Upper lobe of right lung (tissue), 1 donor: ENCODE results near the gene CWH43. TPM values are rescaled to one million over a fixed set of nuclear protein-coding genes. Genes with fewer than 3 reads are reported as not detected.

Experiments used
- ATAC-seq: fragments of 200-7000 bp; cut with Tn5 transposase; one replicate; pipeline ENCODE4 v1.9.1; 2020; ENCODE audit warnings: mild to moderate bottlenecking, moderate library complexity
- DNase-seq: peaks from one replicate; pipeline ENCODE4 v3.0.0-alpha.2; 2020
- H3K27ac ChIP-seq: fragments of 200-600 bp; one replicate; pipeline ENCODE4 v1.8.0; 2022
- H3K27me3 ChIP-seq: fragments of 200-600 bp; one replicate; pipeline ENCODE4 v1.8.0; 2022; ENCODE audit warnings: mild to moderate bottlenecking
- H3K36me3 ChIP-seq: fragments of 200-600 bp; one replicate; pipeline ENCODE4 v1.8.0; 2022
- H3K4me1 ChIP-seq: fragments of 200-600 bp; one replicate; pipeline ENCODE4 v1.8.0; 2022
- H3K4me3 ChIP-seq: fragments of 200-600 bp; one replicate; pipeline ENCODE4 v1.8.0; 2022; ENCODE audit warnings: mild to moderate bottlenecking
- H3K9me3 ChIP-seq: fragments of 200-600 bp; one replicate; pipeline ENCODE4 v1.8.0; 2022
- CTCF ChIP-seq: fragments of 200-600 bp; IDR thresholded peaks from one replicate; pipeline ENCODE4 v1.8.0; 2022; ENCODE audit warnings: antibody characterized with exemption
- intact Hi-C: fragments of 100-400 bp; cut with DNase I; formaldehyde crosslinking; loops from one replicate; pipeline ENCODE4 v1.11.0; 2022
- total RNA-seq: library from RNA; stranded (reverse); fragmentation: NEBNext Ultra II Directional; extraction: Animal tissue kit (Norgen Biotek cat#: 25700); gene quantifications from one replicate; pipeline ENCODE4 v1.2.1, GENCODE V29; 2021
- donor health status: DM: no; HTN: yes; CAD: no; lungs with severe emphysema.

CWH43 gene
- total RNA-seq, 1 donor from 2014 or later, result not detected

- Histone ChIP-seq H3K4me1 (no peaks in the 10 kb centered on the region), H3K27ac (no peak overlapping the region), H3K27me3 (peaks cover 36% of the 10 kb centered on the region), H3K9me3 (no peaks in the 10 kb centered on the region), H3K4me3 (no peak overlapping the region), H3K36me3 (no peaks in the 10 kb centered on the region)
- DNase-seq (no peak), ATAC-seq (no peak)
- intact Hi-C loops, result no loop called here
- TF ChIP-seq CTCF, result no peak
Observed at GRCh38 chr4:48989461-48990203, 3.6 kb downstream of the CWH43 start.

DNA sequence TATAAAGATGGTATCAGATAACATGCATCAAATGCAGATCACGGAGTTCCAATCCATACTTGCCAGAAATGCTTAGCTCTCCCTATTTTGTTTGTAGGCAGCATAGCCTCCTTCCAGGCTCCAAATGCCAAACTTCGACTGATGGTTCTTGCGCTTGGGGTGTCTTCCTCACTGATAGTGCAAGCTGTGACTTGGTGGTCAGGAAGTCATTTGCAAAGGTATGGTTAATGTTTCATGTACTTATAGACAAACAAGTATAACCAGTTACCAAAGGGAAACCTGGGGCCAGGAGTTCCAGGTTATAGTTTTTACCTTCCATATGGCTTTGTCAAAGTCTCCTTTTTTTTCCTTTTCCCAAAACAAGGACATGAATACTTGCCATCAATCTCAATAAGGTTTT, 5.3 kb downstream of the CWH43 start:
- Histone ChIP-seq H3K27me3 (peaks cover 18% of the 10 kb centered on the region), H3K36me3 (no peaks in the 10 kb centered on the region), H3K4me1 (no peaks in the 10 kb centered on the region), H3K4me3 (no peak overlapping the region), H3K27ac (no peak overlapping the region), H3K9me3 (no peaks in the 10 kb centered on the region)
- no peak for DNase-seq
- no peak for ATAC-seq
- no peak for TF ChIP-seq CTCF
- intact Hi-C loops, result no loop called here

DNA sequence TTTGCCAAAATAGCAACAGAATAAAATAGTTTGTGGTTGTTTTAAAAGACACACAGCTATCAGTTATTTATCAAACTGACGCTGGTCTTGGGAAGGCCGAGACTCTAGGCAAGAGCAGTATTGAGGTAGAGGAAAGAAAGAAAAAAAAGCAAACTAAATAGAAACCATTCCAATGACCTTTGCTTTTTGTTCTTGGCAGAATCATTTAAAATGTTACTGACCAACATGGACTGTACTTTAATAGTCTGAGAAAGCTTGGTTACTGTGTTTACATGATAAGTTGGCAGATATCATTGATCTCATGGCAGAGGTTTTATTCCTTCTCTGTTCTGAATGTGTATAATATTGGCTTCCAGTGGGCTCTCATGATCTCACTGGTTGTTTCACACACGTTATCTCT, 11.9 kb downstream of the CWH43 start:
- DNase-seq (no peak), ATAC-seq (no peak)
- Histone ChIP-seq H3K9me3 (no peaks in the 10 kb centered on the region), H3K36me3 (no peaks in the 10 kb centered on the region), H3K4me3 (no peak overlapping the region), H3K4me1 (no peaks in the 10 kb centered on the region), H3K27ac (no peak overlapping the region), H3K27me3 (no peaks in the 10 kb centered on the region)
- intact Hi-C loops, result no loop called here
- TF ChIP-seq CTCF, result no peak

DNA sequence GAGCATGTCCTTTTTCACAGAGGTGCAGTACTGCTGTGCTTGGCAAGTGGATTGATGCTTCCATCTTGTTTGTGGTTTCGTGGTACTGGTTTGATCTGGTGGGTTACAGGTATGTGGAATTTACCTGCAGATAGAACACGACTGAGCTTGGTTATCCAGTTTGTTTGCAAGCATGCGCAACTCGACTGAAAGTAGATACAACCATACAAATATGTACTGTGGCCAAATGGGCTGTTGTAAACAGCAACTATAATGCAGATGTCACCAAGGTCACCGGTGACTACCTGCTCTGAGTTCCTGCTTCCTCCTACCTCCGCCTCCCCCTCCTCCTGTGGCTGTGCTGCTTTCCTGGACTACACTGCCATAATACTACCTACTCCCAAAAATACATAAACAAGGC, 12.4 kb downstream of the CWH43 start:
- DNase-seq, result no peak
- no peaks in the 10 kb centered on the region for H3K4me1 ChIP-seq
- H3K9me3 ChIP-seq, result no peaks in the 10 kb centered on the region
- H3K4me3 ChIP-seq, result no peak overlapping the region
- H3K27me3 ChIP-seq, result no peaks in the 10 kb centered on the region
- intact Hi-C loops, result no loop called here
- no peaks in the 10 kb centered on the region for H3K36me3 ChIP-seq
- no peak for TF ChIP-seq CTCF
- no peak overlapping the region for H3K27ac ChIP-seq
- no peak for ATAC-seq

DNA sequence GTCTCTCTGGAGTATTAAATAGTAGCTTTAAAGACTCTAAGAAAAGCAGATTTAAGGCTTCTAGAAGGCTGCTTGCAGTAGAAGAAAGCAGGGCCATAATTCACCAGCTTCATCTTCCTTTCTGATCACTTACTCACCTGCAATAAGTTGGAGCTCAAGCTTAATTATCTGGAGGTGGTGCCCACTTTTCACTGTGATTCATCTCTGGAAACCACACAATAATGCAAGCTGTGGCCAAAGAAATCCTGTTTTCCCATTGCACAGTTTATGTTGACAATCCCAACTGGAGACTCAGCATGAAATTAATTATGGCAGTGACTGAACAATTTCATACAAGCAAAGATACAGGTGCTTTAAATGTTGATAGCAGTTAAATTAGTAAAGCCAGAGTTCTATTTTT, 14.7 kb downstream of the CWH43 start:
- Histone ChIP-seq H3K9me3 (no peaks in the 10 kb centered on the region), H3K36me3 (no peaks in the 10 kb centered on the region), H3K27me3 (no peaks in the 10 kb centered on the region), H3K4me1 (no peaks in the 10 kb centered on the region), H3K4me3 (no peak overlapping the region), H3K27ac (no peak overlapping the region)
- intact Hi-C loops, result no loop called here
- DNase-seq (no peak), ATAC-seq (no peak)
- TF ChIP-seq CTCF, result no peak

DNA sequence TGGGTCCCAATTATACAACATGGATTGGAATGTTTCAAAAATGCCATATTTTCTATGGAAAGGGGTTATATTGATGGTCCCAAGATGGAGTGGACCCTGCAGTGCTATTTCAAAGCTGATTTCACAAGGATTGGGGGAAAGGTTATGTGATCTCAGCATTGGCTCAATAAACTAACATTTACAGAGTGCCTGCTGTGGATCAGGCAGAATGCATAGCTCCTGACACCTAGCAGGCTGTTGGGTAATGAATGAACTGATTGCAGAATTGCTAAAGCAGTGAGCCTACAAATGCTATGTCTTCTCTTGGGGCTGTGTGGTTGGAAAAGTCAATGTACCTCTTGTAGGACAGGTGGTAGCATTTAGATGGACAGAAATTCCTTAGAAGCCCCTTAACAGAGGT, 16.9 kb downstream of the CWH43 start:
- H3K27ac ChIP-seq, result no peak overlapping the region
- no peaks in the 10 kb centered on the region for H3K9me3 ChIP-seq
- ATAC-seq (no peak), DNase-seq (no peak)
- no peaks in the 10 kb centered on the region for H3K36me3 ChIP-seq
- intact Hi-C loops, result no loop called here
- no peaks in the 10 kb centered on the region for H3K27me3 ChIP-seq
- no peak overlapping the region for H3K4me3 ChIP-seq
- no peak for TF ChIP-seq CTCF
- no peaks in the 10 kb centered on the region for H3K4me1 ChIP-seq
